HG03439 (cell line): Measurements from ENCODE around the gene PPP4R3A.
A peak's percentile ranks its signal among the peaks of the same experiment; 100 is the strongest.

Source experiments
- ATAC-seq: cut with Tn5 transposase; IDR thresholded peaks from one replicate; pipeline ENCODE4 v1.9.1; 2021; ENCODE audit warnings: mild to moderate bottlenecking, moderate library complexity; ENCODE audit not compliant: unreplicated experiment

PPP4R3A gene

GRCh38 chr14:91506226-91506625, 3.9 kb downstream of the PPP4R3A start:
- no peak for ATAC-seq

- no peak for ATAC-seq
These were observed 7.1 kb downstream of the PPP4R3A start for GRCh38 chr14:91503000-91503504.

- ATAC-seq: no peak
These were observed 7.9 kb downstream of the PPP4R3A start for GRCh38 chr14:91501951-91502930.

DNA sequence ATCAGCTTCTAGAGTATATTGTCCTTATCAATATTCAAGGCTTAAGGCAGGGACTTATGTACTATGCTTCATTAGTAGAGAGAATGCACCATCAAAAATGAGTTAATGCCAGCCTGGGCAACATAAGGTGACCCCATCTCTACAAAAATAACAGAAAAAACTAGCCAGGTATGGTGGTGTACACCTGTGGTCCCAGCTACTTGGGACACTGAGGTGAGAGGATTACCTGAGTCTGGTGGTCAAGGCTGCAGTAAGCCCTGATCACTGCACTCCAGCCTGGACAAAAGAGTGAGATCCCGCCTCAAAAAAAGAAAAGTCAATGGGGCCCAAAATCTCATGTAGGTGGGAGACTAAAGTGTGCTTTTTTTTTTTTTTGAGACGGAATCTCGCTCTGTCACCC, 8.8 kb downstream of the PPP4R3A start:
- no peak for ATAC-seq

DNA sequence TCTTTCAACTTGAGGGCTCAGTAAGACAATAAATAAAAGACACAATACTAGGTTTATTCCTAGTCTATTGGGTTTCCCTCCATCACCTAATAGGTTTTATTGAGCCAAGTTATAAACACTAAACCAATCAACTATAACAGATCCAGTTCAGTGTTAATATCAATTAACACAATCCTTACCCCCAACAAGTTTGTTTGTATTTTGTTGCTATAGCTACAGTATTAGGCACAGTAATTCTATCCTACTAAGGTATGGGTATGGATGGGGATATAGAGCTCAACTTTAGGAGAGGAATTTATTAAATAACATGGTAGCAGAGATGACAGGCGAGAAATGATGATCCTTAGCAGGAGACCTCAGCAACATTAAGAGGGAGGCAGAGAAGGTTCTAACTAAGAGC, 13.3 kb downstream of the PPP4R3A start:
- ATAC-seq: no peak

DNA sequence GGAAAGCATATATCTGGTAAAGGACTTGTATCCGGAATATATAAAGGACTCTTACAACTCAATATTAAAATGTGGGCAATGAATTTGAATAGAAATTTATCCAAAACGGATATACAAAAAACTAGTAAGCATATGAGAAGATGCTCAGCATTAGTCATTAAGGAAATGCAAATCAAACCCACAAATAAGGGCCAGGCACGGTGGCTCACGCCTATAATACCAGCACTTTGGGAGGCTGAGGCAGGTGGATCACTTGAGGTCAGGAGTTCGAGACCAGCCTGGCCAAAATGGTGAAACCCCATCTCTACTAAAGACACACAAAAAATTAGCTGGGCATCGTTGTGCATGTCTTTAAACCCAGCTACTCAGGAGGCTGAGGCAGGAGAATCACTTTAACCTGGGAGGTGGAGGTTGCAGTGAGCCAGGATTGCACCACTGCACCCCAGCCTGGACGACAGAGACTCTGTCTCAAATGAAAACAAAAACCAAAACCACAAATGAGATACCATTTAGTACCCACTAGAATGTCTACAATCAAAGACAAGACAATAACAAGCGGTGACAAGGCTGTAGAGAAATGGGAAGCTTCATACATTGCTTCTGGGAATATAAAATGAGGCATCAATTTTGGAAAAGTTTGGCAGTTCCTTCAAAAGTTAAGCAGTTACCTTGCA, 15.6 kb downstream of the PPP4R3A start:
- peak; percentile 38 for ATAC-seq

GRCh38 chr14:91493169-91493568, 16.9 kb downstream of the PPP4R3A start:
- ATAC-seq: no peak

DNA sequence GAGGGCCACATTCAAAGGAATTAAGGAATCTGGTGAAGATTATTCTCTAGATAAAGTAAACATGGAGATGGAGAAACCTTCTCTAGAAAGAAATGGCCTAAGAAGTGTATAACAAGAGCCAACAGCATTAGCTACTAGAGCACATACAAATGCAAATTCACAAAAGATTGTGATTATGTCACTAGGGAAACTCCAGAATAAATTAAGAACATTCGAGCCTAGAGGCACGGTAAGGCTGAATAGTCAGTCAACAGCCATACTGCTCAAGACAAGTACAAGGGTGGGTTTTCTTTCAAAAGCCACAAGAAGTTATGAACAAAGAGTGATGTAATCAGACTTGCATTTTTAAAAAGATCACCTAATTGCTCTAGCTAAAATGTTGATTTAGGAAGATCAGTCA, 25.4 kb downstream of the PPP4R3A start:
- ATAC-seq: no peak

DNA sequence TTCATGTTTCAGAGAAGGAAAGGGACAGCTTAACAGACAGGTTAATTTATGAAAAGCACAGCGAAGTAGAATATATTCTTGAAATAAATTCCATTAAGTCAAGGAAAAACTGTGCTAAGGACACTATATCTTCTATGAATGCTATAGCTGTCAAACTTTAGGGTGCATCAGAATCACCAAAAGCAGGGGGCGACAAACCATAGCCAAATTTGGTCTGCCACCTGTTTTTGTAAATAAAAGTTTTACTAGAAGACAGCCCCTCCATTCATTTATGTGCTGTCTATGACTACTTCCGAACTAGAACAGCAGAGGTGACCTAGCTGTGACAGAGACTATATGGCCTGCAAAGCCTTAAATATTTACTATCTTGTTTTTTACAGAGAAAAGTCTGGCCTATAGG, 25.9 kb downstream of the PPP4R3A start:
- ATAC-seq: no peak

DNA sequence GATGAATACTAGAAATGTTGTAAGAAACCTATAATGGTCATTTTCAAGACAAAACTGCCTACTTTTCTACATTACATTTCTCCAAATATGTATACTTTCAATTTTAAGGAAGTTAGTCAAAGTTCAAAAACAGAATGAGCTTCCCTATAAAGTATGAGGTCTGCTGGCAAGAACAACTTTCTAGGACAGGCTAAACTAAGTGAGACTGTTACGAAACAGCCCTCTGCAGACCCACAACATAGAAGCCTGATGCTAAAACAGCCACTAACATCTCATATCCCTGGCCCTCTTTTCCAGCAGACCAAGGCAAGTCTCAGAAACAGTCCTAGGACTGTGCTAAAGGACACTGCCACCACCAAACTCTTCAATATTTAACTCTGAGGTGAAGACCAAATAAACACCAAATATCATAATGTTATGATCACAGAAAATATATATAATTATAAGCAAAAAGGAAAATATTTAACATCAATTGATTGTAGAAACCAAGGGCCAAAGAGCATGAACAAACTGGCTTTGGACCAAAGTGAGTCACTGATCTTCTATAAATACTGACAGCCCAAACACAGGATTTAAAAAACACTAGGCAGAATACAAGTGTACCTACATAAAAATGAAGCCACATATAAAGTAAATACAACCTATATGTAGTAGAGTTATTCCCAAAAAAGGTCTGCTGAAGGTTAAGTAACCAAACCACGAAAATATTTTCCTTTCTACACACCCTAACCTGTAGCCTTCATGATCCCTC, 27.7 kb downstream of the PPP4R3A start:
- ATAC-seq: no peak

GRCh38 chr14:91477388-91477787, 32.7 kb downstream of the PPP4R3A start:
- ATAC-seq: no peak

DNA sequence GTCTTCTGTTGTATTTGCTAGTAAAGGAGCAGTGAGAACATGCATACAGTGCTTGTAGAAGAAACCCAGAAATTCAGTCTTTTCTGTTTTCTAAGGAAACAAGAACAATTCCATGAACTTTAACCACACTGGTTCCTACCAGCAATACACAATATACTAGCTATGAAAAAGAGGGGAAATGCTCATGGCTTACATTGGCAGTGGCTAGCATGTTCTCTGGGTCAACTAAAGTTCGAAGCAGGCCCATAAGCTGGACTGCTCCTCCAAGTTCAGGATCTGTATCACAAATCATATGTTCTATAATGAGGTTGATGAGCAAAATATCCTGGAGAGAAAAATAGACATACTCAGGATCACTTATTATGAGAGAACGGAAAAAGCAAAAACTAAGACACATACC, 37.1 kb downstream of the PPP4R3A start:
- no peak for ATAC-seq

- ATAC-seq: no peak
These were observed 39.9 kb downstream of the PPP4R3A start for GRCh38 chr14:91470216-91470615.

DNA sequence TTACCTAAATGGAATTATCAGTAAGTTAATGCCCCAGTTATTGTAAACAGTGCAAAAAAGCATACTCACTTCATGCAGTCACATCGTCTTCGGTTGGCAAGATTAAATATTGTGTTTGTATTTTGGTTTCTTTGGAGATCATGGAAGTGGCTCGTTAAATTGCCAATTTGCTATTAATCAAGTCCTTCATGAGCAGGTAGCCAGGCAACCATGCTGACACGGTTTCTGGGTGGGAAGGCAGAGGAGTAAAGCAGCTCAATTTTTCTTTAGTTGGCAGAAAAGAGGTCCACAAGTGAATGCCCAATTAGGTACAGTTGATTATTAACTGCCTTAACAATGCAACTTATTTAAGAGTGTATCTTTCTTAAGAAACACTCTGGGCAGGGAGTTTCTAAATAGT, 43.9 kb downstream of the PPP4R3A start:
- ATAC-seq: no peak

DNA sequence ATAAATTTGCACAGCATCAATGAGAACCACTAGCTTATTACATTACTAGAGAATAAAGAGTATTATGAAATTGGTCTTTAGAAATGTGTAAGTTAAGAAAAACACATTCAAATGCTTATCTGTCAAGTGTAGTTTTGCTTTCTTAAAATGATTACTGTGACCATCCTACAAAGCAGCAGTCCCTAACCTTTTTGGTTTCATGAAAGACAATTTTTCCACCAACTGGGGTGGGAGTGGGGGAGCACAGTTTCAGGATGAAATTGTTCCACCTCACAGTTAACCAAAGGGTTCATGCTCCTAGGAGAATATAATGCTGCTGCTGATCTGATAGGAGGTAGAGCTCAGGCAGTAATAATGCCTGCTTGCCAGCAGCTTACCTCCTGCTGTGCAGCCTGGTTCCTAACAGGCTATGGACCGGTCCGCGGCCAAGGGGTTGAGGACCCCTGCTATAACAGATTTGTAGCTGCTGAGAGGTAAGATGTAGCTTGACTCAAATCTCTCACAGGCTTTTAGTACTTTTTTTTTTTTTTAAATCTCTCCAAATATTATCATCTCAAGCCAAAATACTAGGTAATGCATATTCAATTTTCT, 45.4 kb downstream of the PPP4R3A start:
- no peak for ATAC-seq

DNA sequence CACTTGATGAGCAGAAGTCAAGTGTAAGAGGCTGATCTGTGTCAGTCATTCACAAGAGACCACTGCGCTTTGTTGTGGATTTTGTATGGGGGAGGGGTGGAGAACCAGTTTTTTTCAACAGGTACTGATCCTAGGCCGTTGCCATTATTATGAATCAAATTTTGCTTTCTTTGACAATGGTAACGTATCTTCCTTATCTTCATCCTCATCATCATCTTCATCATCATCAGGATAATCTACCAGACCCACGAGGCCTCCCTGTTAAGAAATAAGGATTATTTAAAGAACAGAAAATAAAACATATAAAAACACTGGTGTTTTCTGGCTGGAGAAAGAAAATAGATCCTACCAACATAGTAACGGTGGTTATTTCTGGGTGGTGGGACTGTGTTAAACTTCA, 51.5 kb downstream of the PPP4R3A start:
- no peak for ATAC-seq

GRCh38 chr14:91456283-91456682, 53.8 kb downstream of the PPP4R3A start:
- no peak for ATAC-seq

- no peak for ATAC-seq
These were observed 55.5 kb downstream of the PPP4R3A start for GRCh38 chr14:91454580-91454979.

- ATAC-seq: no peak
These were observed 56.0 kb downstream of the PPP4R3A start for GRCh38 chr14:91454155-91454554.

GRCh38 chr14:91453744-91454143, 56.4 kb downstream of the PPP4R3A start:
- no peak for ATAC-seq
